BE2C (cell line): Measurements from ENCODE around the gene AMOT.

ENCODE experiments used
- DNase-seq: peaks from one replicate; pipeline ENCODE4 v3.0.0-alpha.2; 2020
- H3K27me3 ChIP-seq: fragments of 250-450 bp; sonication (Bioruptor Pico); 2 replicates; pipeline ENCODE4 v1.5.1; 2020; ENCODE audit warnings: mild to moderate bottlenecking
- H3K36me3 ChIP-seq: fragments of 250-450 bp; sonication (Bioruptor Pico); 2 replicates; pipeline ENCODE4 v1.5.1; 2020; ENCODE audit warnings: mild to moderate bottlenecking
- H3K4me1 ChIP-seq: fragments of 250-450 bp; sonication (Bioruptor Pico); 2 replicates; pipeline ENCODE4 v1.5.1; 2020
- H3K4me3 ChIP-seq: 2 replicates; pipeline ENCODE4 v1.5.1; 2011; ENCODE audit warnings: low read depth, low read length
- H3K9me3 ChIP-seq: fragments of 250-450 bp; sonication (Bioruptor Pico); 2 replicates; pipeline ENCODE4 v1.5.1; 2020
- TF ChIP-seq, protein P1 (sequence below): IDR thresholded peaks from 2 replicates; pipeline ENCODE4 v1.5.1; 2012; ENCODE audit warnings: mild to moderate bottlenecking, low read depth, low read length

AMOT gene

DNA sequence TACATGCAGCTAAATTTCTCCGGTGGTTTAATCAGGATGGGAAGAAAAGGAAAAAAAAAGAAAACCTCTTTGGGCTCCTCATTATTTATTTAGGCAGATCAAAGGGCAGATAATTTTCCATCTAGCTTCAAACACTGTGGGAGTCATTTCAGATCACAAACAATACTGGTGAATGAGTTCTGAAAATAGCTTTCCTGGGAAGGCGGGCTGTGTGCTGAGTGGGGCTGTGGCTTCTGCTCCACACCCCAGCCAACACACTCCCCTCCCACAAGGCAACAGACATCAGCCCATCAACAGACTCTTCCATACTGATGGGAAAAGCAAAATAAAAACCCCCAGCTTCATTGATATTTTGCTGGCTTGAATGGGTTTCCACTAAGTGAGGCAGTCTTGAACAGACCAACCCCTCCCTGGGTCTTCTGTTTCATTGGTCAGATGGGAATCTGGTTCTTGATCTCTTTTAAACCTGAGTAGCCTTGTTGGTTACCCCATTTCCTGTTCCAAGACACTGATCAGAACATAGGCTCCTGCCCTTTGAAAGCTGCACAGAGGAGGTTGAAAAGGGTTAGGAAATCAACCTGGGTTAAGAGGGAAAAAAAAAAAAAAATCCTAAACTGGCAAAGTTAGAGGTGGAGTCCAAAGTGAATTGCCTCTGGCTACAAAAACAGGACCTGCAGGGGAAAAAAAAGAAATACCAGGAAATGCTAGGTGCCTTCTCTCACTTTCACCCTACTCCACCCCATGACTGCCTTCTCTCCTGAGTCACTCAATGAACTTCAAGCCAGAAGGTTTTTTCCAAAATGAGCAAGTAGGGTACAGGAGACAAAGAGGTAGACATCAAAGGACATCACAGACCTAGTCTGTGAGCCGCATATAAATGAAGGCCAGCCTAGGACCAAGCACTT, 20.0 kb downstream of the AMOT start:
- Histone ChIP-seq H3K9me3 (no peaks in the 10 kb centered on the region), H3K36me3 (no peaks in the 10 kb centered on the region), H3K27me3 (no peaks in the 10 kb centered on the region), H3K4me3 (no peak overlapping the region), H3K4me1 (no peaks in the 10 kb centered on the region)
- no peak for DNase-seq
- TF ChIP-seq, protein P1, sequence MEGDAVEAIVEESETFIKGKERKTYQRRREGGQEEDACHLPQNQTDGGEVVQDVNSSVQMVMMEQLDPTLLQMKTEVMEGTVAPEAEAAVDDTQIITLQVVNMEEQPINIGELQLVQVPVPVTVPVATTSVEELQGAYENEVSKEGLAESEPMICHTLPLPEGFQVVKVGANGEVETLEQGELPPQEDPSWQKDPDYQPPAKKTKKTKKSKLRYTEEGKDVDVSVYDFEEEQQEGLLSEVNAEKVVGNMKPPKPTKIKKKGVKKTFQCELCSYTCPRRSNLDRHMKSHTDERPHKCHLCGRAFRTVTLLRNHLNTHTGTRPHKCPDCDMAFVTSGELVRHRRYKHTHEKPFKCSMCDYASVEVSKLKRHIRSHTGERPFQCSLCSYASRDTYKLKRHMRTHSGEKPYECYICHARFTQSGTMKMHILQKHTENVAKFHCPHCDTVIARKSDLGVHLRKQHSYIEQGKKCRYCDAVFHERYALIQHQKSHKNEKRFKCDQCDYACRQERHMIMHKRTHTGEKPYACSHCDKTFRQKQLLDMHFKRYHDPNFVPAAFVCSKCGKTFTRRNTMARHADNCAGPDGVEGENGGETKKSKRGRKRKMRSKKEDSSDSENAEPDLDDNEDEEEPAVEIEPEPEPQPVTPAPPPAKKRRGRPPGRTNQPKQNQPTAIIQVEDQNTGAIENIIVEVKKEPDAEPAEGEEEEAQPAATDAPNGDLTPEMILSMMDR = no peak

DNA sequence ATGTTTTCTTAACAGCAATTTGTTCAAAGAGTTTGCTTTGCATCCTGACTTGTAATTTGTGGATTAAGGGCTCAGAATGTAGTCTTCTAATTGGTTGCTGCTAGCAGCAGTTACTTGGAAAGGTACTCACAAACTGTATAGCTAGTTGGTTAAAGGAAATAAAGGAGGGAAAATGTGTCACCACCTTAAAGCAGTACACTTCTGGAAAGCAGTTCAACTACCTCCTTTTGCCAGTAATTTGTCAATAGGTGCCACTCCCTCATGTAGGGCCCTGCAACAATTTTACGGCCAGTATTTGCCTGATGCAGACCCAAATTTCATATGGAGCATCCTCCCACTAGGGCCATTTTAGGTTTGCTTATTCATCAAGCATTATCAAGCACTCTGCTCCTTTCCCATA, 20.8 kb downstream of the AMOT start:
- H3K4me3 ChIP-seq = no peak overlapping the region
- H3K36me3 ChIP-seq = no peaks in the 10 kb centered on the region
- no peaks in the 10 kb centered on the region for H3K27me3 ChIP-seq
- TF ChIP-seq, protein P1 = no peak
- no peak for DNase-seq
- no peaks in the 10 kb centered on the region for H3K9me3 ChIP-seq
- no peaks in the 10 kb centered on the region for H3K4me1 ChIP-seq

DNA sequence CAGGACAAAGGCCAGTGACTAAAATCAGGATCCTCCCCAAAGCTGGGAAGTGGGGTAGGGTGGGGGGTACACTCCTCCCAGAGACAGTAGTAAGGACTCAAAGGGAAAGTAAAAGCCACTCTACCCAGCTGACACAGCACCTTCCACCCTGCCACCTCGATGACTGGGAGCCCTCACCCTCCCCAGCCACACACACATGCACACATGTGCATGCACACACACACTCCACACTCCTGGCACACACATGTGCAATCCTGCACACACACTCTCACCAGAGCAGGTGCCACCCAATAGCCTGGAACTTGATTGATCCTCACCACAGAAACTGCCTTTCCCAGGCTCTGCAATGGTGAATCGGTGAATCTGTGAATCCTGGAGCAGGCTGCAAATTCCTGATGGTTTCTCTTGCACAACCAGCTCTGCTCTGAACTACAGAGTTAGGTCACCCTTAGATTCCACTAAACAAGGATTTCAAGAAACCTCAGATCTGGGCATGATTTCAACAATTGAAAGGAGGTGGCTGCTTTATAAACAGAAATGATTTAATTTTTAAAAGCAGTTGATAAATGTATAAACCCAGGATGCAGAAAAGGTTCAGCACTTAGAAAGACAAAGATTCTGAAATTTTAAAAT, 21.5 kb downstream of the AMOT start:
- H3K36me3 ChIP-seq = no peaks in the 10 kb centered on the region
- TF ChIP-seq, protein P1 = no peak
- no peaks in the 10 kb centered on the region for H3K4me1 ChIP-seq
- no peak overlapping the region for H3K4me3 ChIP-seq
- no peaks in the 10 kb centered on the region for H3K27me3 ChIP-seq
- no peaks in the 10 kb centered on the region for H3K9me3 ChIP-seq
- DNase-seq = no peak

DNA sequence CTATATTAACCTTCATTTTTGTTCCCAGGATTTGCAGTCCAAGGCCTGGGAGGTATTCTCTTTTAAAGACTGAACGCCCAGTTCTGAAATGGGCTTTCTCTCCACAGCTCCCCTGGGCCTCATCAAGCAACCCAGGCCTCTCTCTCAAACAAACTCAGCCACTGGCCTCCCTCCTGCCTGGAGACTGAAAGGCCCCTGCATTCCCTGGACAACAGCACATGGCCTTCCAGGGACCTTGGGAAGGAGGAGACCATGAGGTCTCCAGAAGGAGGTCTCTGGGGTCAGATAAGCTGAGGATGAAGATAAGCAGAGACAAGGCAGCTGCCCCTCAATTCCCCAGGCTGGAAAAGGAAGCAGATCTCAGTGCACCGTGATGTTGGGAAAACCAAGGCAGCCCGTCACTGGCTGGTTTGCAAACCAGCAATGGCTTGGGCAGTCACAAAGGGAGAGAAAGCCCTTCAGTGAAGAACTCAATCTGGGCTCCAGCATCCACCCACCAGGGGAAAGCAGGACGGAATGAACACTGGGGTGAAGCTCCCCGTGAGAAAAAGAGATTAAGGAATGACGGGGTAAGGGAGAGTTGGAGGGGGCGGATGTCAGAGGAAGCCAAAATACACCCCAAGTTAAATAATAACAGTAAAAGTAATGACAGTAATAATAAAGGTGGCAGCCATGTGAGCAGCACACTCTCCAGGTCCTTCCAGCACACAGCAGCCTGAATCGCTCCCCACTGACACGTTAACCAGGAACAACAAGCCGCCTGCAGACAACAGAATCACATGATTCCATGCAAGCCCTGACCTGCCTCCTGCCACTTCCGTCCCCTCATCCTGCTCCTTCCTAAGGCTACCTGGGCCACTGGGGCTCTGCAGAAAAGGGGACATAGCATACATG, 22.3 kb downstream of the AMOT start:
- Histone ChIP-seq H3K4me3 (no peak overlapping the region), H3K4me1 (no peaks in the 10 kb centered on the region), H3K36me3 (no peaks in the 10 kb centered on the region), H3K27me3 (no peaks in the 10 kb centered on the region), H3K9me3 (no peaks in the 10 kb centered on the region)
- TF ChIP-seq, protein P1 = no peak
- no peak for DNase-seq

DNA sequence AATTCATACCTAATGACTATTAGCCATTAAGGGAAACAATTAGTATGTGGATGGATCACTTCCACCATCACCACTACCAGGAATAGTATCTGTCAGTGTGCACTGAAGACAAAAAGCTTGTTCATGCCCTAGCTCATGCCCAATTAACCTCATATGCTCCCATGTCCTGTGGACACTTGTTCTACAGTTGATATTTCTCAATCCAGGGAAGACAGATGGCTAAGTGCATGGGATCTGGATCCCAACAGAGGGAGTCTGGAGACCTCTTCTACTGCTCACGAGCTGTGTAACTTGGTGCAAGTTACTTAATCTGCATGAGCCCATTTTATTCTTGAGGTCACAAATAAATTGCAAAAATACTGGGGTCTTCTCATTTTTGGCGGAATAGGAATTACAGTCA, 23.7 kb downstream of the AMOT start:
- Histone ChIP-seq H3K36me3 (no peaks in the 10 kb centered on the region), H3K9me3 (no peaks in the 10 kb centered on the region), H3K4me3 (no peak overlapping the region), H3K27me3 (no peaks in the 10 kb centered on the region), H3K4me1 (no peaks in the 10 kb centered on the region)
- TF ChIP-seq, protein P1 = no peak
- DNase-seq = no peak
